GM18951 (cell line): ENCODE results near the gene INPP5B.
"Not testable (repeated sequence)": the region's sequence is repeated elsewhere in the genome, so short reads cannot be mapped to it uniquely, and the experiment has no call there.

Source experiments
- POLR2A ChIP-seq: IDR thresholded peaks from 4 replicates; pipeline ENCODE4 v1.6.1; 2011; ENCODE audit warnings: mild to moderate bottlenecking; ENCODE audit not compliant: insufficient read length, insufficient read depth; ENCODE audit errors: extremely low read depth
- in situ Hi-C: fragments of 300-500 bp; cut with MboI; formaldehyde crosslinking; loops from one replicate; pipeline ENCODE4 v1.12.0; 2022; ENCODE audit warnings: low sequenced_read_pairs, mixed read lengths, inconsistent platforms; ENCODE audit not compliant: unreplicated experiment

Gene INPP5B

DNA sequence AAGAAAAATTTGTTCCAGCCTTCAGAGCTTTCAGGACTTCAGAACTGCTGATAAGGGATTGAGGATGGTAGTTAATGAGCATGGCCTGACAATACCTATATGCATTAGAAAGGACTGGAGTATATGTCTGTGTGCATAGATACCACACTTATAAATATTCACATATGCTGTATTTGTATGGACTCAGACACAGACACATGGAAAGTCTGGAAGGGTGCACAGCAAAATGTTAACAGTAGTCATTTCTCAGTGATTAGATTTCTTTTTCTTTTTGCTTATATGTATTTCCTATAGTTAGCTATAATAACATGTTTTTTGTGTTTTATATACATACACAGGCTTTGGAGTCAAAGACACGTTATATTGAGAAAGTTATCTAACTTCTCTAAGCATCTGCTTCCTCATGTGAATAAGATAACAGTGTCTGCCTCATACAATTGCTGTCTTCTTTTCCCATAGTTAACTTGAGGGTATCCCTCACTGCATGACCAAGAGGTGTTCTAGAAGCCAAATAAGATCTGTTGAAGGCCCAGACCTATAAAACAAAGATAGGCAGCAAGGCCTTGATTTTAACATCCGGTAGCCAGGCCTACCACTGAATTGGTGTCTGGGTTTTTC lies 31.3 kb downstream of the INPP5B start:
- in situ Hi-C loops: no loop called here

GRCh38 chr1:37914719-37915475 lies 32.0 kb downstream of the INPP5B start:
- no peak for TF ChIP-seq POLR2A
- in situ Hi-C loops: no loop called here

More for the DNA sequence above, 31.3 kb downstream of the INPP5B start:
- no peak for TF ChIP-seq POLR2A

DNA sequence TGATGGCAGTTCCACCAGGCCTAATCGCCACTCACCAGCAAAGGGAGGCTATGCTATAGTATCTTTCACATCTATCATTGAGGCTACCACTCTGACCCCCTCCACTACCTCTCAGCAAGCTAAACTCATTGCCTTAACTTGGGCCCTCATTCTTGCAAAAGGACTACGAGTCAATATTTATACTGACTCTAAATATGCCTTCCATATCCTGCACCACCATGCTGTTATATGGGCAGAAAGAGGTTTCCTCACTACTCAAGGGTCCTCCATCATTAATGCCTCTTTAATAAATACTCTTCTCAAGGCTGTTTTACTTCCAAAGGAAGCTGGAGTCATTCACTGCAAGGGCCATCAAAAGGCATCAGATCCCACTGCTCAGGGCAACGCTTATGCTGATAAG lies 35.4 kb downstream of the INPP5B start:
- in situ Hi-C loops: not testable (repeated sequence)

DNA sequence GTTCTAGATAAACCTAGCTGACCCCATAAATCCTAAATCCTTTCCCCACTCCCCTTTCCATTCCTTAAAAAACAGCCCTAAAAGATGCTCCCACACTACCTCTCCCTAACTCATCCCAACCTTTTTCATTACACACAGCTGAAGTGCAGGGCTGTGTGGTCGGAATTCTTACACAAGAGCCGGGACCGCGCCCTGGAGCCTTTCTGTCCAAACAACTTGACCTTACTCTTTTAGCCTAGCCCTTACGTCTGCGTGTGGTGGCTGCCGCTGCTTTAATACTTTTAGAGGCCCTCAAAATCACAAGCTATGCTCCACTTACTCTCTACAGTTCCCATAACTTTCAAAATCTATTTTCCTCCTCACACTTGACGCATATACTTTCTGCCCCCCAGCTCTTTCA lies 36.0 kb downstream of the INPP5B start:
- in situ Hi-C loops: not testable (repeated sequence)

DNA sequence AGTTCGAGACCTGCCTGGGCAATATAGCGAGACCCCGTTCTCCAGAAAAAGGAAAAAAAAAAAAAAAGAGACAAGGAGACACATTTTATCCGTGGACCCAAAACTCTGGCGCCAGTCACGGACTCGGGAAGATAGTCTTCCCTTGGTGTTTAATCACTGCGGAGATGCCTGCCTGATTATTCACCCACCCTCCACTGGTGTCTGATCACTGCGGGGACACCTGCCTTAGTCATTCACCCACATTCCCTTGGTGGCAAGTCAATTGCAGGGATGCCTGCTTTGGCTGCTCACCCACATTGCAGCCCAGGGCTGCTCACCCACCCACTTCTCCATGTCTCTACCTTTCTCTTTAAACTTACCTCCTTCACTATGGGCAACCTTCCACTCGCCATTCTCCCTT lies 38.3 kb downstream of the INPP5B start:
- in situ Hi-C loops: not testable (repeated sequence)

- in situ Hi-C loops: not testable (repeated sequence)
Measured at GRCh38 chr1:37907416-37908125, 39.3 kb downstream of the INPP5B start.

DNA sequence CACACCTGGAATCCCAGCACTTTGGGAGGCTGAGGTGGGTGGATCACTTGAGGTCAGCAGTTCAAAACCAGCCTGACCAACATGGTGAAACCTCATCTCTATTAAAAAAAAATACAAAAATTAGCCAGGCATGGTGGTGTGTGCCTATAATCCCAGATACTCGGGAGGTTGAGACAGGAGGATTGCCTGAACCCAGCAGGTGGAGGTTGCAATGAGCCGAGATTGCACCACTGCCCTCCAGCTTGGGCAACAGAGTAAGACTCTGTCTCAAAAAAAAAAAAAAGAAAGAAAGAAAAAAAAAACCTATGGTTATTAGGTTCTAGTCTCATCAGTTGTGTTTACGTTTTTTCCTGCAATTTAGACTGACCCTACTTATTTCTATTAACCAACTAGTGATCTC lies 40.3 kb downstream of the INPP5B start:
- in situ Hi-C loops: not testable (repeated sequence)

DNA sequence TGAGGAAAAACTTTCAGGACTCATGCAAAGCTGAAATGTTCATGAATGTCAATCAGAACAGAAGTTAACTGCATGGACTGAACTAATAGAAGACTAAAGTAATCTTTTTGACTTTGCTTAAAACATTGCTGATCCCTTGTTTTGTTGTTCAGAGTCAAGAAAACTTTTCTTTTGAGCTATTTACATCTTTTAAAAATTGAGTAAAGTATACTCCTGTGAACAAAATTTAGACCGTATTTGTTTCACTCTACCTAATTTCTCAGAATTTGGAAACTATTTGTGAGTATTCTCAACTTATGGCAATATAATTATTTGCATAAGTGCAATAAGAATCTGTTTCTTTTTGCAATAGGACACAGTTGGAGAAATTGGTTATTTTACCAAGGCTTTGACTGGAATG lies 41.1 kb downstream of the INPP5B start:
- in situ Hi-C loops: no loop called here
- no peak for TF ChIP-seq POLR2A

DNA sequence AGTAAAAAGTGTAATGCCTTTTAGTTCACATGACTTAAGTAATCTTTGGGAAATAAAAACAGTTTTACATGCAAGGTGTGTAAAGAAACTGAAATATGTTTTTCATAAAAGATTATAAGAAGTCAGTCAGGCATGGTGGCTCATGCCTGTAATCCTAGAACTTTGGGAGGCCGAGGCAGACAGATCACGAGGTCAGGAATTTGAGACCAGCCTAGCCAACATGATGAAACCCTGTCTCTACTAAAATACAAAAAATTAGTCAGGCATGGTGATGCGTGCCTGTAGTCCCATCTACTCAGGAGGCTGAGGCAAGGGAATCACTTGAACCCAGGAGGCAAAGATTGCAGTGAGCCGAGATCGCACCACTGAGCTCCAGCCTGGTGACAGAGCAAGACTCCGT lies 42.9 kb downstream of the INPP5B start:
- in situ Hi-C loops: not testable (repeated sequence)

DNA sequence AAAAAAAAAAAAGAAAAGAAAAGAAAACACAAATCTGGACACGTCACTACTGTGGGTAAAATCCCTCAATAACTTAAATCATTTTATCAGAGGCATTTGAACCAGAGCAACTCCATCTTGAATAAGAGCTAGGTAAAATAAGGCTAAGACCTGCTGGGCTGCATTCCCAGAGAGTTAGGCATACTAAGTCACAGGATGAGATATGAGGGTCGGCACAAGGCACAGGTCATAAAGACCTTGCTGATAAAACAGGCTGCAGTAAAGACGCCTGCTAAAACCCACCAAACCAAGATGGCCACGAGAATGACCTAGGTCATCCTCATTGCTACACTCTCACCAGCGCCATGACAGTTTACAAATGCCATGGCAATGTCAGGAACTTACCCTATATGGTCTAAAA lies 43.9 kb downstream of the INPP5B start:
- TF ChIP-seq POLR2A: no peak
- in situ Hi-C loops: no loop called here

GRCh38 chr1:37901893-37902225 lies 45.0 kb downstream of the INPP5B start:
- TF ChIP-seq POLR2A: no peak
- in situ Hi-C loops: no loop called here

DNA sequence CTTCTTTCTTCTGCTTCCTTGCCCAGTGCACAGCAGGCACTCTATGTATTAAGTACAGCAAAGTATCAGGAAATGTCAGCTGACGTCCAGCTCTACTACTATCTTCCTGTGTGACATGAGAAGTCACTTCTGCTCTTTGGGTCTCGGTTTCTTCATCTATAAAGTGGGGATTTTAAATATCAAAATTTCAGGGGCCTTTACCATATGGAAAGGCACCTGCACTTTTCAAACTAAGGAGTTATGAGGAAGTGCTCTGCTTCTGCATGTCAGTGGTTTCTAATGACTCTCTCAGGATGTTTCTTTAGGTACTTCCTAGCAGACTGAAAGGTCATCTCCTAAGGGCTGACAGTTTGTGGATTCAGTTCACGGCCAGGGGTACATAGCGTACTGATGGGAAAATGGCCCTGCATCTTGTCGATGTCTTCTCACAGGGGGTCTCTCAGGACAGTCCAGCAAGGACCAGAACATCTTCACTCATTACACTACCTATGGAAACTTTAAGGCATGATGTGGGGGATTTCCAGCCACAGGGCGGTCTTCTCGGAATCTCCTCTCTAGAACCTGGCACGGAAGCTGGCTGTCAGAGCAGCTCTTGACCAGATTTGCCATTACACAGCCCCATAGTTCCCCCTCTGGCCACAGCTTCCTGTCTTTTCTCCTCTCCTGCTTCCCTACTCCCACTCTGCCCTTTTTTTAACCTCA lies 45.5 kb downstream of the INPP5B start:
- no peak for TF ChIP-seq POLR2A
- in situ Hi-C loops: no loop called here

DNA sequence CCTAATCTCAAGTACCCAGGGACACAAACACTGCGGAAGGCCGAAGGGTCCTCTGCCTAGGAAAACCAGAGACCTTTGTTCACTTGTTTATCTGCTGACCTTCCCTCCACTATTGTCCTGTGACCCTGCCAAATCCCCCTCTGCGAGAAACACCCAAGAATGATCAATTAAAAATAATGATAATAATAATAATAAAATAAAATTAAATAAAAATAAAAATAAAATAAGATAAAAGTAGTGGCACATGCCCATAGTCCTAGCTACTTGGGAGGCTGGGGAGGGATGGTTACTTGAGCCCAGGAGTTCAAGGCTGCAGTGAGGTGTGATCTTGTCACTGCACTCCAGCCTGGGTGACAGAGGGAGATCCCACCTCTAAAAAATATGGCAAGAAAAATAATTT lies 49.3 kb downstream of the INPP5B start:
- in situ Hi-C loops: loop anchor here (25.0 kb wide), 1 partner anchor 940 kb away; no protein-coding TSS in a partner anchor

GRCh38 chr1:37893673-37894072 lies 53.2 kb downstream of the INPP5B start:
- TF ChIP-seq POLR2A: no peak
- in situ Hi-C loops: loop anchor here (25.0 kb wide), 1 partner anchor 944 kb away; no protein-coding TSS in a partner anchor
